ENCODE results near the gene TEP1.

The TEP1 gene

GRCh38 chr14:20331053-20331613, 82.2 kb downstream of the TEP1 start:
- H3K4me3 ChIP-seq (ENCODE audit: low read length) = no peak overlapping the region
- no peak for DNase-seq (ENCODE audit: low read depth)
- TF ChIP-seq CTCF (IDR thresholded peaks at IDR 0.05; ENCODE audit: insufficient read depth, low read depth, low read length, missing control alignments) = no peak

GRCh38 chr14:20329355-20329754, 83.9 kb downstream of the TEP1 start:
- no peak for DNase-seq (ENCODE audit: low read depth)
- TF ChIP-seq CTCF (IDR thresholded peaks at IDR 0.05; ENCODE audit: insufficient read depth, low read depth, low read length, missing control alignments) = no peak
- no peak overlapping the region for H3K4me3 ChIP-seq (ENCODE audit: low read length)

GRCh38 chr14:20328705-20329104, 84.6 kb downstream of the TEP1 start:
- no peak overlapping the region for H3K4me3 ChIP-seq (ENCODE audit: low read length)
- peak; percentile 7 for DNase-seq (ENCODE audit: low read depth)
- no peak for TF ChIP-seq CTCF (IDR thresholded peaks at IDR 0.05; ENCODE audit: insufficient read depth, low read depth, low read length, missing control alignments)

GRCh38 chr14:20327005-20327869, 86.1 kb downstream of the TEP1 start:
- H3K4me3 ChIP-seq (ENCODE audit: low read length) = no peak overlapping the region
- peak; percentile 60 for TF ChIP-seq CTCF (IDR thresholded peaks at IDR 0.05; ENCODE audit: insufficient read depth, low read depth, low read length, missing control alignments)
- DNase-seq (ENCODE audit: low read depth) = peak; percentile 71

- no peak overlapping the region for H3K4me3 ChIP-seq (ENCODE audit: low read length)
- no peak for DNase-seq (ENCODE audit: low read depth)
- no peak for TF ChIP-seq CTCF (IDR thresholded peaks at IDR 0.05; ENCODE audit: insufficient read depth, low read depth, low read length, missing control alignments)
Observed at GRCh38 chr14:20317720-20318119, 95.6 kb downstream of the TEP1 start.
